D721Med (cell line): ENCODE results near the gene MSANTD2.
A peak's percentile ranks its signal among the peaks of the same experiment; 100 is the strongest.

Experiments
- DNase-seq: peaks from one replicate; pipeline ENCODE4 v3.0.0; 2011; ENCODE audit warnings: low spot score; ENCODE audit not compliant: insufficient read length
- FAIRE-seq: peaks from 2 replicates; lab custom pipeline; 2011; peaks lifted over from hg19 to GRCh38; lab: Jason Lieb, UNC
- TF ChIP-seq, protein P1 (sequence below): IDR thresholded peaks from 2 replicates; pipeline ENCODE4 v1.5.1; 2012; ENCODE audit warnings: mild to moderate bottlenecking, control low read depth; ENCODE audit not compliant: insufficient read depth; ENCODE audit errors: missing control alignments

The MSANTD2 gene

DNA sequence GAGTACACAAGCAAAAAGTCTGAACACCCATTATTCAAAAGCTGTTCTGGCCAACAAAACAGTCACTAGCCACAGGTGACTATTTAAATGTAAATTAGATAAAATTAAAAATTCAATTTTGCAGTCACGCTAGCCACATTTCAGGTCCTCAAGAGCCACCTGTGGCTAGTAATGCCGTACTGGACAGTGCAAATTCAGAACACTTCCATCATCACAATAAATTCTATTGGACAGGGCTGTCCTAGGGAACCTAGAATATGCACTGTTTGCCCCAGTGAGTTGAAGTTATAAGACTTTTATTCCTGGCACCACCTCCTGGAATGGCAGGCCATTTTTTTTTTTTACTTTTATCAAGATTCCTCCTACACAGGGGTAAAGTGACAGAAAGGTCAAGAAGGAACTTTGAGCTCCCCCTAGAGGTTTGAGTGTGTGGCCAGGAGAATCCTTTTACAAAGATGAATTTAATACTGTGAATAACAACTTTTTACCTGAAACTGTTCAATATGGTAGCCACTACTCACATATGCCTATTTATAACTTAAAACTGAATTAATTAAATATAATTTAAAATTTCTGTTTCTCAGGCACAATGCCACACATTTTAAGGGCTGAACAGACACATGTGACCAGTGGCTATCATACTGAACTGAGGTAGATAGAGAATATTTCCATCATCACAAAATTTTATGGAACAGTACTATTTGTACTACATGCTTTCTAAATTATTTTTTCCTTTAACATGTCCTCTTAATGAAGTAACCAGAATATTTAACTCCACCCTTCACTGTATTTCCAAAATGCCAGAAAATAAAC is 6.5 kb downstream of the MSANTD2 start:
- FAIRE-seq (no peak), DNase-seq (no peak)
- TF ChIP-seq, protein P1, sequence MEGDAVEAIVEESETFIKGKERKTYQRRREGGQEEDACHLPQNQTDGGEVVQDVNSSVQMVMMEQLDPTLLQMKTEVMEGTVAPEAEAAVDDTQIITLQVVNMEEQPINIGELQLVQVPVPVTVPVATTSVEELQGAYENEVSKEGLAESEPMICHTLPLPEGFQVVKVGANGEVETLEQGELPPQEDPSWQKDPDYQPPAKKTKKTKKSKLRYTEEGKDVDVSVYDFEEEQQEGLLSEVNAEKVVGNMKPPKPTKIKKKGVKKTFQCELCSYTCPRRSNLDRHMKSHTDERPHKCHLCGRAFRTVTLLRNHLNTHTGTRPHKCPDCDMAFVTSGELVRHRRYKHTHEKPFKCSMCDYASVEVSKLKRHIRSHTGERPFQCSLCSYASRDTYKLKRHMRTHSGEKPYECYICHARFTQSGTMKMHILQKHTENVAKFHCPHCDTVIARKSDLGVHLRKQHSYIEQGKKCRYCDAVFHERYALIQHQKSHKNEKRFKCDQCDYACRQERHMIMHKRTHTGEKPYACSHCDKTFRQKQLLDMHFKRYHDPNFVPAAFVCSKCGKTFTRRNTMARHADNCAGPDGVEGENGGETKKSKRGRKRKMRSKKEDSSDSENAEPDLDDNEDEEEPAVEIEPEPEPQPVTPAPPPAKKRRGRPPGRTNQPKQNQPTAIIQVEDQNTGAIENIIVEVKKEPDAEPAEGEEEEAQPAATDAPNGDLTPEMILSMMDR, result peak; percentile 59

DNA sequence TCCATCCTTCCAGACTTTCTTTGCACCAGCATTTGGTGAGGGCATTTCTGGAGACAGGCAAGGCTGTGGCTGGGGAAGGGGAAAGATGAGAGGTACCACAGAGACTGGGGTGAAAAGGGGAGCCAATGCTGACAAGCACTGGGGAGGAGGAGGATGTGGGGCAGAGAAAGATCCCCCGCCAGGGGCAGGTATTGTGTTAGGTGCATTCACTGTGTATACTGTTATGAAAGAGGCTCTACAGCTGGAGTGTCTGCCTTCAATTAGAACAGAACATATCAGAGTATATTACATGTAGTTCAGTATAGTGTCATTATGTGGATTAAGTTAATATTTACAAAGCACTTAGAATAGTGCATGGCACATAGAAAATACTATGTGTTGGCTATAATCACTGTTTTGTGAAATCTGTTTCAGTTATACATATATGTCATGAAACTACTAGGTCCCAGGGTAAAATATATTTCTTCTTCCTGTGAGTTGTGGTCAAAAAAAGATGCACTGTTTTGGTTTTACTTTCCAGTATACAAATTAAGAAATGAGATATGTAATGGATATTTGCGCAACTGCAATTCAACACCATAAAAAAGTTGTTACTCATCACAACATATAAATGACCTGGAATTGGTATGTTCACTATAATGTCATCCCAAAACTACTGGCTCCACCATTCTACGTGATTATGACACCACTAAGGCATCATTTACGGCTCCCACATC is 8.4 kb downstream of the MSANTD2 start:
- DNase-seq (no peak), FAIRE-seq (no peak)
- TF ChIP-seq, protein P1, result no peak

DNA sequence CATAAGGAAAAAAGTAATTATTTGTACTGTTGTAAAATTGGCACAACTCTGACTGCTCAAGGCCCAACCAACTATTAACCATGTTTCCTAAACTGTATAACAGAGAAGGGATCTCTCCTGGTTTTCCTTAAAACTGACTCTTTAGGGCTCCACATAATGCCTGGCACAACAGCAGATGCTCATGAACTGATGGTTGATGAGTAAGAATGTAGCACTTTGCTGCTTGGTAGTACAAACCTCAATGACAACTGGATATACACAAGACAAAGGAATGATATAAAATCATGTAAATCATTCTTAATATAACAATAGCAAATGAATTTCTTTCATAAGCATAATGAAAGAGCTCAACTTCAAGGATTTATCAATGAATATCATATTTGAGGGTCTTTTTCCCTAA is 11.7 kb downstream of the MSANTD2 start:
- FAIRE-seq (no peak), DNase-seq (no peak)
- TF ChIP-seq, protein P1, result no peak

DNA sequence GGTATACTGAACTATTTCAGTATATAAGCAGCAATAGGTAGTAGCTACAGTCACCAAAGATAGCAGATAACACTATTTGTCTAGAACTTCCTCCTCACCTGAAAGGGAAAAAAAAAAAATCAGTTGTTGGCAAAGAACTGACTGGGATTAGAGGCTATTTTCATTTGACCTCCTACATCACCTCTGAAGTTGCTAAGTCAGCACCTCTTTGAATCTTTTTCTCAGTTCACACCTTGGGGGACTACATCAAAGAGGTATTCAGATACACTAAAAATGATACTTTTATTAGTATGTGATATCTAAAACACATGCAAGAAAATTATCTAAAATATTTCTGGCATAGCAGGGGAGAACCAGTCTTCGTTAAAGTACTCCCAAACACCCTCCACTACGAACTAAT is 16.2 kb downstream of the MSANTD2 start:
- TF ChIP-seq, protein P1, result no peak
- DNase-seq (no peak), FAIRE-seq (no peak)

DNA sequence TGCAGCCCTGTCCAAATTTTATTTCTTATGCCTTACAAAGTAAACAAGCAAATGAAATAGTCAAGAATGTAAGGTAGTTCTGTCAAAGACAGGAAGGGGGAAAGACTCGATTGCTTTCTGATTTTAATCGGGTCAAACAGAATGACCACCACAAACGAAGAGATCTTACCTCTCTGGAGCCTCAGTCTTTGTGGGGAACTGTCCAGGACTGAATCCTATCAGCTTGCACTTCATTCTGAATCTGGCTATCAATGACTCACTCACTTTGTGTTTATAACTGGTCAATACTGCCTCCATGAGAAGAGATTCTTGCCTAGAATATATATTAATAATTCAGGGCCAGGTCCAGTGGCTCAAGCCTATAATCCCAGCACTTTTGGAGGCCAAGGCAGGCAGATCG is 17.2 kb downstream of the MSANTD2 start:
- FAIRE-seq (no peak), DNase-seq (no peak)
- TF ChIP-seq, protein P1, result no peak

DNA sequence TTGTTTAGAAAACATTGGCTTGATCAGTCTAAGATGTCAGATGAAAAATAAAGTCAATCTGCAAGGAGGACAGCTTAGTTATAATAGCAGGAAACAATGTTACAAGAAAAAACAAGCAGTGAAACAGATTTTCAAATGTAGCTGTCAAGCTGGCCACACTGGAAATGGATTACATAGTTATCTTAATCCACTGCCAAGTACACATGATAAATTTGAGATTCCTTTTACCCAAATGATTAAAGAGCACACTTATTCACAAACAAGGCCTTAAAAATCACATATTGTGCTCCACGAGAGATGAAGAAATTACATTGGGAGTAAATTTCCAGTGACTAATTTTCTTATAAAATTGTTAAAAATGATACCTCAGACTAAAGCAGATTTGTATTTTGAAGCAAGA is 20.6 kb downstream of the MSANTD2 start:
- FAIRE-seq (no peak), DNase-seq (no peak)
- TF ChIP-seq, protein P1, result no peak

DNA sequence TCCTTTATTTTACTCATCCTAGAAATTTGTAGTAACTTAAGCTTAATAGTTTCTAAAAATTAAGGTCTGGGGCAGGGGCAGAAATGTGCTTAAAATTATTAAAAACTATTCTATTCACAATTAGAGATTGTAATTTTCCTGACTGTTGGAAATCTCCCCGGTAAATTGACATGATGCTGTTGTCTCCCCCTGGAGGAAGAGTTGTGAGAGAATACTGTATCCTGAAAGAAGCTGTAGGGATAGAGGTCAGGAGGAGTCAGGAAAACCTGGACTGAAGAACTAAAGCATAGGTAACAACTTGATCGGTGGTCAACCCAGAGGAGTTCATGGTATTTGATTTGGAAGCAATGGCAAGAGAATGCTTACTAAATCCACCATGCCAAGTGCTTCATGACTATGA is 21.9 kb downstream of the MSANTD2 start:
- no peak for DNase-seq
- FAIRE-seq, result no peak
- TF ChIP-seq, protein P1, result no peak
